Measurements from ENCODE around the gene TNPO3. TPM values are rescaled to one million over a fixed set of nuclear protein-coding genes. Genes with fewer than 3 reads are reported as not detected.

The TNPO3 gene
- total and polyA plus RNA-seq, 4 donors: 41.6 to 56.8 (median 44.7) TPM

DNA sequence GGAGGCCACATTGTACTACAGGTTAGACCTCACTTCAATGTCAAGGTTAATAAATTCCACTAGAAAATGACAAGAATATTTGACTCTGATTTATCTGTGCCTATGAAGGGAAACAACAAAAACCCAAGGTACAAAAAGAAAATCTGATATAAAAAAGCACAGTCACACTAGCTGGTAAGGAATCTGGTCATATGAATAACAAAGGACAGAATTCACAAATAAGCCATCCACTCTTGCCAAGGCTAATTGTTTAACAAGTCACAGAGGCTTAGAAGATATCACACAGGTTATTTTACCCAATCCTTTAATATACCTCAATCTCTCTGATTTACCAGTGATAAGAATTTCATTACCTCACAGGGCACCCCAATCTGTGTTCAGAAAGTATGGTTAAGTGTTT is 69.3 kb downstream of the TNPO3 start:
- Histone ChIP-seq H3K4me1 (ENCODE audit: control insufficient read depth, insufficient read depth, low read length) (no peaks in the 10 kb centered on the region), H3K4me3 (ENCODE audit: low read depth, low read length) (no peak overlapping the region), H3K27me3 (ENCODE audit: control insufficient read depth, insufficient read depth, low read length) (no peaks in the 10 kb centered on the region), H3K36me3 (ENCODE audit: control insufficient read depth, insufficient read depth, low read length) (peaks cover 23% of the 10 kb centered on the region), H3K27ac (ENCODE audit: low read depth, low read length) (no peak overlapping the region), H3K9me3 (ENCODE audit: control insufficient read depth, insufficient read depth, low read length) (no peaks in the 10 kb centered on the region)
- no peak for DNase-seq (ENCODE audit: low read depth in 4 of 6, low spot score in 6 of 6)

DNA sequence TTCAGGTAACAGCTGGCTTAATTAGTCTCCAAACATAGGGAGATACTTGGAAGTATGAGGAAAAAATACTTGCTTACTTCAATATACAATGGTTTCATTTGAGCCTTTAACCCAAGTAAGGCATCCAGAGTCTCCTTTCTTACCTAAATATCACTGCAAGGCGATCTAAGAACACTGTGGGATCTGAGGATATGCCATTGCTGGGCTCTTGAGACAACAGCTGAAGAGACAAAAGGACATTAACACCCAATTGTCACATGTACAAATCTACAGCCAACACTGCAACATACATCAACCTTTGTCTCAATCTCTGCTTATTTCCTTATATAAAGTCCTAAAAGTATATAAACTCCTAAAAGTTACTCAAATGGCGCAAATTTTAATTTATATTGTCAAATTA is 72.8 kb downstream of the TNPO3 start:
- Histone ChIP-seq H3K36me3 (ENCODE audit: control insufficient read depth, insufficient read depth, low read length) (peaks cover 29% of the 10 kb centered on the region), H3K4me3 (ENCODE audit: low read depth, low read length) (no peak overlapping the region), H3K9me3 (ENCODE audit: control insufficient read depth, insufficient read depth, low read length) (no peaks in the 10 kb centered on the region), H3K4me1 (ENCODE audit: control insufficient read depth, insufficient read depth, low read length) (no peaks in the 10 kb centered on the region), H3K27me3 (ENCODE audit: control insufficient read depth, insufficient read depth, low read length) (no peaks in the 10 kb centered on the region), H3K27ac (ENCODE audit: low read depth, low read length) (no peak overlapping the region)
- WGBS (ENCODE audit: insufficient coverage): 89% methylated on average over 1 of the region's 2 CpGs
- no peak for DNase-seq (ENCODE audit: low read depth in 4 of 6, low spot score in 6 of 6)

- no peaks in the 10 kb centered on the region for H3K9me3 ChIP-seq (ENCODE audit: control insufficient read depth, insufficient read depth, low read length)
- no peak overlapping the region for H3K4me3 ChIP-seq (ENCODE audit: low read depth, low read length)
- H3K36me3 ChIP-seq (ENCODE audit: control insufficient read depth, insufficient read depth, low read length): peaks cover 42% of the 10 kb centered on the region
- no peaks in the 10 kb centered on the region for H3K4me1 ChIP-seq (ENCODE audit: control insufficient read depth, insufficient read depth, low read length)
- 81% methylated on average over 5 of the region's 7 CpGs for WGBS (ENCODE audit: insufficient coverage)
- no peak overlapping the region for H3K27ac ChIP-seq (ENCODE audit: low read depth, low read length)
- no peak for DNase-seq (ENCODE audit: low read depth in 4 of 6, low spot score in 6 of 6)
- H3K27me3 ChIP-seq (ENCODE audit: control insufficient read depth, insufficient read depth, low read length): no peaks in the 10 kb centered on the region
Observed at GRCh38 chr7:128974241-128974934, 80.5 kb downstream of the TNPO3 start.

DNA sequence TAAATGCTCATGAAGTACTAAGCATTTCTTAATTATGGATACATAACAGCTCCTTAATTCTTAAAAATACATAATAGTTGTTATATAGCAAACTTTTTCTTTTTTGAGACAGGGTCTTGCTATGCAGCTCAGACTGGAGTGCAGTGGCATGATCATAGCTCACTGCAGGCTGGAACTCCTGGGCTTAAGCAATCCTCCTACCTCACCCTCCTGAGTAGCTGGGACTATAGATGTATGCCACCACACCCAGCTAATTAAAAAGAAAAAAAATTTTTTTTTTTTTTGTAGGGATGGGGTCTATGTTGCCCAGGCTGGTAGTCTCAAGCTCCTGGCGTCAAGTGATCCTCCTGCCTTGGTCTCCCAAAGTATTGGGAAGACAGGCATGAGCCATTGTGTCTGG is 86.3 kb downstream of the TNPO3 start:
- DNase-seq (ENCODE audit: low read depth in 4 of 6, low spot score in 6 of 6): no peak
- Histone ChIP-seq H3K27me3 (ENCODE audit: control insufficient read depth, insufficient read depth, low read length) (no peaks in the 10 kb centered on the region), H3K9me3 (ENCODE audit: control insufficient read depth, insufficient read depth, low read length) (peaks cover 2% of the 10 kb centered on the region), H3K27ac (ENCODE audit: low read depth, low read length) (no peak overlapping the region), H3K36me3 (ENCODE audit: control insufficient read depth, insufficient read depth, low read length) (peaks cover 32% of the 10 kb centered on the region), H3K4me3 (ENCODE audit: low read depth, low read length) (no peak overlapping the region), H3K4me1 (ENCODE audit: control insufficient read depth, insufficient read depth, low read length) (no peaks in the 10 kb centered on the region)
- WGBS (ENCODE audit: insufficient coverage): 100% methylated on average over 1 of the region's 1 CpG

DNA sequence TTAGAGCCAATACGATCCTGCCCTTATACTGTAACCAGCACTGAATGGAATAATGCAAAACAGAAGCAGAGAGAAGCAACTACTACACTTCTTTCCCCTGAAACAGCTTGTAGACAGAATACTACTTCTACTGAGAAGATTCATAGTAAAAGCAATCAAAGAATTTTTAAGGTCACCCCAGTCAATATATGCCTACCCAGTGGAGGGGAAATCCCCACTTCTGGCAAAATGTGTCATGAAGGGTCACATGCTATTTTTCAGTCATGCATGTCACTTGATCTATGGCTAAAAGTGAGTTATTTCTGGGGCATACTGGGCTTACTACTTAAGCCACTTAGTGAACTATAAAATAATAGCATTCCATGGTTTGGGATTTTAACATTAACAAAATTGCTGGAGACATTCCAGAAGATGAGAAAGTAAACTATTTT is 91.6 kb downstream of the TNPO3 start:
- Histone ChIP-seq H3K4me1 (ENCODE audit: control insufficient read depth, insufficient read depth, low read length) (no peaks in the 10 kb centered on the region), H3K4me3 (ENCODE audit: low read depth, low read length) (no peak overlapping the region), H3K27ac (ENCODE audit: low read depth, low read length) (no peak overlapping the region), H3K27me3 (ENCODE audit: control insufficient read depth, insufficient read depth, low read length) (no peaks in the 10 kb centered on the region), H3K36me3 (ENCODE audit: control insufficient read depth, insufficient read depth, low read length) (peaks cover 14% of the 10 kb centered on the region), H3K9me3 (ENCODE audit: control insufficient read depth, insufficient read depth, low read length) (peaks cover 2% of the 10 kb centered on the region)
- DNase-seq (ENCODE audit: low read depth in 4 of 6, low spot score in 6 of 6): no peak
- 100% methylated on average over 1 of the region's 1 CpG for WGBS (ENCODE audit: insufficient coverage)

- Histone ChIP-seq H3K27ac (ENCODE audit: low read depth, low read length) (no peak overlapping the region), H3K27me3 (ENCODE audit: control insufficient read depth, insufficient read depth, low read length) (no peaks in the 10 kb centered on the region), H3K4me3 (ENCODE audit: low read depth, low read length) (no peak overlapping the region), H3K4me1 (ENCODE audit: control insufficient read depth, insufficient read depth, low read length) (no peaks in the 10 kb centered on the region), H3K36me3 (ENCODE audit: control insufficient read depth, insufficient read depth, low read length) (peaks cover 18% of the 10 kb centered on the region), H3K9me3 (ENCODE audit: control insufficient read depth, insufficient read depth, low read length) (peaks cover 2% of the 10 kb centered on the region)
- no peak for DNase-seq (ENCODE audit: low read depth in 4 of 6, low spot score in 6 of 6)
Observed at GRCh38 chr7:128962899-128963298, 92.0 kb downstream of the TNPO3 start.

- Histone ChIP-seq H3K27ac (ENCODE audit: low read depth, low read length) (no peak overlapping the region), H3K27me3 (ENCODE audit: control insufficient read depth, insufficient read depth, low read length) (no peaks in the 10 kb centered on the region), H3K4me3 (ENCODE audit: low read depth, low read length) (no peak overlapping the region), H3K36me3 (ENCODE audit: control insufficient read depth, insufficient read depth, low read length) (peaks cover 25% of the 10 kb centered on the region), H3K9me3 (ENCODE audit: control insufficient read depth, insufficient read depth, low read length) (peaks cover 2% of the 10 kb centered on the region), H3K4me1 (ENCODE audit: control insufficient read depth, insufficient read depth, low read length) (no peaks in the 10 kb centered on the region)
- DNase-seq (ENCODE audit: low read depth in 4 of 6, low spot score in 6 of 6): no peak
- 100% methylated on average over 2 of the region's 8 CpGs for WGBS (ENCODE audit: insufficient coverage)
Observed at GRCh38 chr7:128961030-128961659, 93.8 kb downstream of the TNPO3 start.

GRCh38 chr7:128959296-128959695 is 95.6 kb downstream of the TNPO3 start:
- 94% methylated on average over 4 of the region's 4 CpGs for WGBS (ENCODE audit: insufficient coverage)
- no peak overlapping the region for H3K4me3 ChIP-seq (ENCODE audit: low read depth, low read length)
- H3K9me3 ChIP-seq (ENCODE audit: control insufficient read depth, insufficient read depth, low read length): no peaks in the 10 kb centered on the region
- H3K27ac ChIP-seq (ENCODE audit: low read depth, low read length): no peak overlapping the region
- no peak for DNase-seq (ENCODE audit: low read depth in 4 of 6, low spot score in 6 of 6)
- peaks cover 33% of the 10 kb centered on the region for H3K36me3 ChIP-seq (ENCODE audit: control insufficient read depth, insufficient read depth, low read length)
- no peaks in the 10 kb centered on the region for H3K27me3 ChIP-seq (ENCODE audit: control insufficient read depth, insufficient read depth, low read length)
- peaks cover 3% of the 10 kb centered on the region for H3K4me1 ChIP-seq (ENCODE audit: control insufficient read depth, insufficient read depth, low read length)

GRCh38 chr7:128955981-128956380 is 98.9 kb downstream of the TNPO3 start:
- no peaks in the 10 kb centered on the region for H3K27me3 ChIP-seq (ENCODE audit: control insufficient read depth, insufficient read depth, low read length)
- H3K9me3 ChIP-seq (ENCODE audit: control insufficient read depth, insufficient read depth, low read length): no peaks in the 10 kb centered on the region
- H3K4me3 ChIP-seq (ENCODE audit: low read depth, low read length): no peak overlapping the region
- H3K4me1 ChIP-seq (ENCODE audit: control insufficient read depth, insufficient read depth, low read length): peaks cover 3% of the 10 kb centered on the region
- no peak overlapping the region for H3K27ac ChIP-seq (ENCODE audit: low read depth, low read length)
- peaks cover 39% of the 10 kb centered on the region for H3K36me3 ChIP-seq (ENCODE audit: control insufficient read depth, insufficient read depth, low read length)
- DNase-seq (ENCODE audit: low read depth in 4 of 6, low spot score in 6 of 6): no peak

Data from spinal cord (tissue), 10 donors.